HCT116 (cell line): ENCODE measurements around the gene PEMT. TPM values are rescaled to one million over a fixed set of nuclear protein-coding genes. Genes with fewer than 3 reads are reported as not detected.

Experiments used
- ATAC-seq: fragments of 200-7000 bp; cut with Tn5 transposase; 2 replicates; pipeline ENCODE4 v1.9.1; 2020; ENCODE audit warnings: mild to moderate bottlenecking, moderate library complexity
- BruUV-seq: library from RNA; stranded (reverse); fragments of 400-500 nt; replicated peaks from 2 replicates; lab custom pipeline; 2021; lab: Mats Ljungman, UMichigan
- CTCF ChIA-PET: fragments of 300-600 bp; sonication (Branson Sonifier 250); formaldehyde crosslinking; loops from one replicate; lab custom pipeline; 2021; ENCODE audit warnings: antibody characterized with exemption; lab: Charles Lee
- POLR2A ChIA-PET: fragments of 300-600, 350-600 bp; sonication (Branson Sonifier 250); formaldehyde crosslinking; loops from one replicate; lab custom pipeline; 2021; ENCODE audit warnings: antibody characterized with exemption; lab: Charles Lee
- RAD21 ChIA-PET, 2 experiments: fragments of 300-600 bp; sonication (Branson Sonifier 250); formaldehyde crosslinking; loops; one replicate each; lab custom pipeline; 2023; ENCODE audit warnings: low total read pairs in 2 of 2; ENCODE audit not compliant: uncharacterized antibody in 2 of 2, unreplicated experiment in 2 of 2, low non-redundant PET in 1 of 2; lab: Charles Lee
- DNase-seq: peaks from one replicate; pipeline ENCODE4 v3.0.0-alpha.2; 2010; ENCODE audit warnings: low read depth, low spot score
- H2AFZ ChIP-seq: fragments of 200-600 bp; shearing (Covaris generic), sonication (generic); 2 replicates; pipeline ENCODE4 v1.6.1; 2017; ENCODE audit warnings: low read depth, mixed run types, mixed read lengths, antibody characterized with exemption, low read length; ENCODE audit not compliant: poor library complexity, severe bottlenecking
- H3K27ac ChIP-seq: 2 replicates; pipeline ENCODE4 v1.5.1; 2012; ENCODE audit warnings: low read depth, low read length
- H3K27me3 ChIP-seq: fragments of 200-600 bp; sonication (generic); 2 replicates; pipeline ENCODE4 v1.6.1; 2016; ENCODE audit warnings: mixed run types, low read length, mixed read lengths; ENCODE audit not compliant: insufficient read depth
- H3K36me3 ChIP-seq, 2 experiments: fragments of 200-500 bp in 1 of 2; fragments of 200-600 bp in 1 of 2; sonication (Bioruptor generic) in 1 of 2; sonication (generic) in 1 of 2; 2 replicates each; pipeline versions ENCODE4 v1.5.1 to v1.6.1; 2014 to 2016; ENCODE audit warnings: low read length in 2 of 2, inconsistent platforms in 1 of 2, mixed read lengths in 1 of 2, mixed run types in 1 of 2; ENCODE audit not compliant: insufficient read depth in 2 of 2, control insufficient read depth in 1 of 2
- H3K4me1 ChIP-seq, 2 experiments: fragments of 200-600 bp in 1 of 2; sonication (generic) in 1 of 2; 2 replicates each; pipeline versions ENCODE4 v1.5.1 to v1.6.1; 2012 to 2017; ENCODE audit warnings: low read length in 2 of 2, inconsistent platforms in 1 of 2, mild to moderate bottlenecking in 1 of 2, mixed read lengths in 1 of 2, mixed run types in 1 of 2, moderate library complexity in 1 of 2; ENCODE audit not compliant: insufficient read depth in 2 of 2, control insufficient read depth in 1 of 2
- H3K4me2 ChIP-seq: fragments of 200-600 bp; sonication (generic); 2 replicates; pipeline ENCODE4 v1.6.1; 2017; ENCODE audit warnings: mixed run types, low read length, mixed read lengths
- H3K4me3 ChIP-seq, 2 experiments: fragments of 200-600 bp in 1 of 2; sonication (generic) in 1 of 2; replicated peaks in 1 of 2; 2 replicates each; pipeline ENCODE4 v1.5.1; 2011 to 2016; ENCODE audit warnings: low read length in 2 of 2, control low read depth in 1 of 2, low read depth in 1 of 2, mild to moderate bottlenecking in 1 of 2, mixed read lengths in 1 of 2, mixed run types in 1 of 2
- H3K79me2 ChIP-seq: fragments of 200-600 bp; sonication (generic); 2 replicates; pipeline ENCODE4 v1.6.1; 2017; ENCODE audit warnings: mild to moderate bottlenecking, mixed run types, low read length, moderate library complexity, mixed read lengths; ENCODE audit not compliant: insufficient read depth
- H3K9ac ChIP-seq: fragments of 200-600 bp; sonication (generic); 2 replicates; pipeline ENCODE4 v1.6.1; 2016; ENCODE audit warnings: low read length, mixed read lengths
- H3K9me2 ChIP-seq: fragments of 200-600 bp; sonication (generic), shearing (Covaris generic); 2 replicates; pipeline ENCODE4 v1.6.1; 2017; ENCODE audit warnings: mixed run types, mild to moderate bottlenecking, moderate library complexity; ENCODE audit not compliant: insufficient read depth
- H3K9me3 ChIP-seq, 2 experiments: fragments of 200-500 bp in 1 of 2; fragments of 200-600 bp in 1 of 2; sonication (Bioruptor generic) in 1 of 2; sonication (generic) in 1 of 2; 2 replicates each; pipeline ENCODE4 v1.6.1; 2014 to 2017; ENCODE audit warnings: low read length in 2 of 2, mixed read lengths in 2 of 2, inconsistent platforms in 1 of 2, low read depth in 1 of 2, mild to moderate bottlenecking in 1 of 2, mixed run types in 1 of 2, moderate library complexity in 1 of 2; ENCODE audit not compliant: control insufficient read depth in 1 of 2, insufficient read depth in 1 of 2
- H4K20me1 ChIP-seq: fragments of 200-600 bp; sonication (generic), shearing (Covaris generic); 2 replicates; pipeline ENCODE4 v1.6.1; 2017; ENCODE audit warnings: mixed run types, mild to moderate bottlenecking, moderate library complexity; ENCODE audit not compliant: insufficient read depth
- ATF3 ChIP-seq: IDR thresholded peaks from 2 replicates; pipeline ENCODE4 v1.6.1; 2012
- CEBPB ChIP-seq: IDR thresholded peaks from 2 replicates; pipeline ENCODE4 v1.6.1; 2012; ENCODE audit warnings: low read depth
- CTCF ChIP-seq, 3 experiments: fragments of 200-600 bp in 1 of 3; sonication (generic) in 1 of 3; IDR thresholded peaks in 2 of 3; conservative IDR thresholded peaks in 1 of 3; 2 replicates each; pipeline ENCODE4 v1.5.1; 2012 to 2017; ENCODE audit warnings: low read depth in 2 of 3, low read length in 2 of 3, antibody characterized with exemption in 1 of 3, borderline replicate concordance in 1 of 3, control low read depth in 1 of 3, mild to moderate bottlenecking in 1 of 3, mixed read lengths in 1 of 3, mixed run types in 1 of 3, moderate library complexity in 1 of 3; ENCODE audit not compliant: insufficient read depth in 1 of 3
- EGR1 ChIP-seq: IDR thresholded peaks from 2 replicates; pipeline ENCODE4 v1.6.1; 2012; ENCODE audit warnings: low read depth
- ELF1 ChIP-seq: IDR thresholded peaks from 2 replicates; pipeline ENCODE4 v1.6.1; 2012; ENCODE audit warnings: low read depth, borderline replicate concordance
- EZH2 ChIP-seq: fragments of 200-600 bp; sonication (generic); IDR thresholded peaks from 2 replicates; pipeline ENCODE4 v1.6.1; 2017; ENCODE audit warnings: antibody characterized with exemption, mixed run types
- EZH2phosphoT487 ChIP-seq: fragments of 200-600 bp; IDR thresholded peaks from 2 replicates; pipeline ENCODE4 v1.6.1; 2018; ENCODE audit warnings: antibody characterized with exemption, borderline replicate concordance
- FOSL1 ChIP-seq: IDR thresholded peaks from 2 replicates; pipeline ENCODE4 v1.6.1; 2012; ENCODE audit warnings: low read depth
- POLR2AphosphoS5 ChIP-seq: IDR thresholded peaks from 2 replicates; pipeline ENCODE4 v1.6.1; 2011; ENCODE audit warnings: mild to moderate bottlenecking, low read depth, low read length, moderate library complexity
- SP1 ChIP-seq: IDR thresholded peaks from 2 replicates; pipeline ENCODE4 v1.6.1; 2012; ENCODE audit warnings: low read depth
- SRF ChIP-seq: IDR thresholded peaks from 2 replicates; pipeline ENCODE4 v1.6.1; 2012; ENCODE audit warnings: low read depth
- TCF7L2 ChIP-seq: IDR thresholded peaks from 2 replicates; pipeline ENCODE4 v1.7.0; 2011; ENCODE audit warnings: borderline replicate concordance, inconsistent platforms; ENCODE audit not compliant: insufficient read depth, insufficient read length; ENCODE audit errors: extremely low read depth
- YY1 ChIP-seq: IDR thresholded peaks from 2 replicates; pipeline ENCODE4 v1.6.1; 2011; ENCODE audit warnings: low read length, low read depth, moderate library complexity, mild to moderate bottlenecking; ENCODE audit not compliant: insufficient replicate concordance; ENCODE audit errors: extremely low read depth
- ZBTB33 ChIP-seq: IDR thresholded peaks from 2 replicates; pipeline ENCODE4 v1.6.1; 2011; ENCODE audit warnings: mild to moderate bottlenecking, low read length, moderate library complexity; ENCODE audit not compliant: insufficient replicate concordance; ENCODE audit errors: extremely low read depth
- intact Hi-C: fragments of 100-400 bp; cut with micrococcal nuclease; formaldehyde crosslinking; loops from 2 replicates; pipeline ENCODE4 v1.10.0; 2022
- total RNA-seq: library from RNA; stranded (reverse); gene quantifications from one replicate; pipeline ENCODE4 v1.2.1, GENCODE V29; 2021; ENCODE audit not compliant: unreplicated experiment

PEMT gene
- total RNA-seq, 1 experiment from 2014 or later, result 52.1 TPM

GRCh38 chr17:17511293-17511741 lies 80.2 kb downstream of the PEMT start:
- Histone ChIP-seq H3K79me2 (no peaks in the 10 kb centered on the region), H3K9ac (no peak overlapping the region), H3K4me1 (peaks cover 5 to 40% of the 10 kb centered on the region in 2 experiments; a peak in 3 of 4 replicates), H3K9me2 (no peaks in the 10 kb centered on the region), H2AFZ (no peak overlapping the region), H3K4me2 (no peak overlapping the region), H3K27ac (no peak overlapping the region), H4K20me1 (no peaks in the 10 kb centered on the region), H3K9me3 (no peaks in the 10 kb centered on the region), H3K4me3 (no peak overlapping the region), H3K27me3 (no peaks in the 10 kb centered on the region), H3K36me3 (no peaks in the 10 kb centered on the region)
- intact Hi-C loops, result no loop called here
- TF ChIP-seq EZH2phosphoT487 (no peak), ATF3 (no peak), ZBTB33 (no peak), SP1 (no peak), YY1 (no peak), TCF7L2 (no peak), SRF (no peak), FOSL1 (no peak), ELF1 (no peak), POLR2AphosphoS5 (no peak), CEBPB (no peak), CTCF (IDR thresholded peaks at IDR 0.05 in 2 of 3, conservative IDR thresholded peaks at IDR 0.05 in 1 of 3; ENCODE audit: borderline replicate concordance in 1 of 3, insufficient read depth in 1 of 3, low read depth in 2 of 3, low read length in 2 of 3) (no peak), EGR1 (no peak), EZH2 (no peak)
- ATAC-seq (no peak), DNase-seq (no peak)
- ChIA-PET POLR2A (interaction anchor here (1.4 kb wide), 1 partner anchor 14 kb away, joined by 3 read pairs; no protein-coding TSS in a partner anchor), CTCF (interaction anchor here (2.9 kb wide), 1 partner anchor 15 kb away, joined by 19 read pairs; the partner anchor contains the start of gene RASD1), RAD21 (no interaction called here)
- BruUV-seq, result no TSS peak
